Measurements from ENCODE around the gene HEPHL1. TPM values are rescaled to one million over a fixed set of nuclear protein-coding genes. Genes with fewer than 3 reads are reported as not detected.

HEPHL1 gene
- total and polyA plus RNA-seq, 2 donors (not counting 1 experiment from before 2014, with no cell fraction given), result not detected

GRCh38 chr11:93983542-93984195 lies 37.5 kb upstream of the HEPHL1 start:
- no peak for TF ChIP-seq EZH2 (IDR thresholded peaks at IDR 0.05; ENCODE audit: borderline replicate concordance, insufficient read depth, low read depth, low read length, poor library complexity, severe bottlenecking)
- no peak for TF ChIP-seq CTCF (IDR thresholded peaks at IDR 0.05)
- no CpG with 5 or more reads among the region's 3 CpGs for whole genome bisulfite sequencing (ENCODE audit: insufficient coverage)

GRCh38 chr11:93984196-93984567 lies 37.0 kb upstream of the HEPHL1 start:
- Histone ChIP-seq H2AFZ (ENCODE audit: insufficient read depth, low read depth, low read length, poor library complexity, severe bottlenecking) (no peak overlapping the region), H3K4me1 (ENCODE audit: control insufficient read depth in 2 of 2, insufficient read depth in 2 of 2, low read length in 2 of 2) (no peaks in the 10 kb centered on the region), H3K36me3 (replicated peaks in 1 of 2; ENCODE audit: control extremely low read depth in 1 of 2, control insufficient read depth in 1 of 2, extremely low read depth in 1 of 2, insufficient read depth in 2 of 2, low read length in 1 of 2) (no peaks in the 10 kb centered on the region), H3K27ac (ENCODE audit: low read length in 2 of 2) (no peak overlapping the region), H3K9ac (ENCODE audit: low read length) (no peak overlapping the region), H3K4me3 (ENCODE audit: control extremely low read depth in 1 of 5, extremely low read depth in 1 of 5, insufficient read depth in 1 of 5, low read depth in 2 of 5, low read length in 4 of 5) (no peak overlapping the region), H3K79me2 (ENCODE audit: control insufficient read depth, insufficient read depth, low read length) (no peaks in the 10 kb centered on the region), H3K4me2 (replicated peaks; ENCODE audit: low read depth, low read length, poor library complexity, severe bottlenecking) (no peak overlapping the region), H3K9me3 (ENCODE audit: control extremely low read depth in 1 of 3, control insufficient read depth in 2 of 3, insufficient read depth in 1 of 3, low read length in 2 of 3) (no peaks in the 10 kb centered on the region), H3K27me3 (replicated peaks in 1 of 4; ENCODE audit: control extremely low read depth in 1 of 4, control insufficient read depth in 3 of 4, insufficient read depth in 4 of 4, low read length in 3 of 4) (no peaks in the 10 kb centered on the region), H4K20me1 (ENCODE audit: control insufficient read depth, insufficient read depth, low read length, poor library complexity, severe bottlenecking) (no peaks in the 10 kb centered on the region)
- POLR2A ChIA-PET, result no interaction called here
- no peak for DNase-seq
- intact Hi-C loops (cut with micrococcal nuclease), result no loop called here
- no peak for TF ChIP-seq EZH2 (IDR thresholded peaks at IDR 0.05; ENCODE audit: borderline replicate concordance, insufficient read depth, low read depth, low read length, poor library complexity, severe bottlenecking)
- TF ChIP-seq CTCF (IDR thresholded peaks at IDR 0.05), result no peak
- H3K27ac Mint-ChIP-seq, result no peak overlapping the region
- no peaks in the 10 kb centered on the region for H3K9me3 Mint-ChIP-seq (ENCODE audit: insufficient read depth)
- no CpG with 5 or more reads among the region's 1 CpG for WGBS (ENCODE audit: insufficient coverage)
- no peak for ATAC-seq (ENCODE audit: low read depth)
- H3K4me3 Mint-ChIP-seq, result no peak overlapping the region
- CTCF ChIA-PET, result no interaction called here
- no peaks in the 10 kb centered on the region for H3K4me1 Mint-ChIP-seq
- peaks cover 17% of the 10 kb centered on the region for H3K27me3 Mint-ChIP-seq

More at GRCh38 chr11:93983542-93984195, 37.5 kb upstream of the HEPHL1 start:
- no peak overlapping the region for H3K27ac Mint-ChIP-seq
- Histone ChIP-seq H3K36me3 (replicated peaks in 1 of 2; ENCODE audit: control extremely low read depth in 1 of 2, control insufficient read depth in 1 of 2, extremely low read depth in 1 of 2, insufficient read depth in 2 of 2, low read length in 1 of 2) (no peaks in the 10 kb centered on the region), H3K4me3 (ENCODE audit: control extremely low read depth in 1 of 5, extremely low read depth in 1 of 5, insufficient read depth in 1 of 5, low read depth in 2 of 5, low read length in 4 of 5) (no peak overlapping the region), H3K4me1 (ENCODE audit: control insufficient read depth in 2 of 2, insufficient read depth in 2 of 2, low read length in 2 of 2) (no peaks in the 10 kb centered on the region), H3K4me2 (replicated peaks; ENCODE audit: low read depth, low read length, poor library complexity, severe bottlenecking) (no peak overlapping the region), H3K27me3 (replicated peaks in 1 of 4; ENCODE audit: control extremely low read depth in 1 of 4, control insufficient read depth in 3 of 4, insufficient read depth in 4 of 4, low read length in 3 of 4) (no peaks in the 10 kb centered on the region), H3K27ac (ENCODE audit: low read length in 2 of 2) (no peak overlapping the region), H3K79me2 (ENCODE audit: control insufficient read depth, insufficient read depth, low read length) (no peaks in the 10 kb centered on the region), H3K9me3 (ENCODE audit: control extremely low read depth in 1 of 3, control insufficient read depth in 2 of 3, insufficient read depth in 1 of 3, low read length in 2 of 3) (no peaks in the 10 kb centered on the region), H3K9ac (ENCODE audit: low read length) (no peak overlapping the region), H2AFZ (ENCODE audit: insufficient read depth, low read depth, low read length, poor library complexity, severe bottlenecking) (no peak overlapping the region), H4K20me1 (ENCODE audit: control insufficient read depth, insufficient read depth, low read length, poor library complexity, severe bottlenecking) (no peaks in the 10 kb centered on the region)
- no peaks in the 10 kb centered on the region for H3K4me1 Mint-ChIP-seq
- CTCF ChIA-PET, result no interaction called here
- intact Hi-C loops (cut with micrococcal nuclease), result no loop called here
- no peak overlapping the region for H3K4me3 Mint-ChIP-seq
- DNase-seq (no peak), ATAC-seq (ENCODE audit: low read depth) (no peak)
- POLR2A ChIA-PET, result no interaction called here
- H3K27me3 Mint-ChIP-seq, result peaks cover 14% of the 10 kb centered on the region
- H3K9me3 Mint-ChIP-seq (ENCODE audit: insufficient read depth), result no peaks in the 10 kb centered on the region

All from B cell (primary cell).